GM23338 (cell line): ENCODE data around the gene KCNMA1. TPM values are rescaled to one million over a fixed set of nuclear protein-coding genes. Genes with fewer than 3 reads are reported as not detected.

Experiments
- ATAC-seq: fragments of 200-7000 bp; cut with Tn5 transposase; 3 replicates; pipeline ENCODE4 v1.9.1; 2020
- DNase-seq: peaks from one replicate; pipeline ENCODE4 v3.0.0-alpha.2; 2015; ENCODE audit warnings: low spot score
- H2AFZ ChIP-seq: fragments of 200-600 bp; sonication (generic); 2 replicates; pipeline ENCODE4 v1.8.0; 2016; ENCODE audit warnings: antibody characterized with exemption, mild to moderate bottlenecking, moderate library complexity
- H3F3A ChIP-seq: fragments of 200-600 bp; sonication (generic); replicated peaks from 2 replicates; pipeline ENCODE4 v1.8.0; 2017; ENCODE audit warnings: antibody characterized with exemption, mixed run types, low read depth
- H3K27ac ChIP-seq: fragments of 200-600 bp; sonication (generic); 2 replicates; pipeline ENCODE4 v1.6.1; 2016; ENCODE audit warnings: low read depth
- H3K27me3 ChIP-seq: fragments of 200-600 bp; sonication (generic); 2 replicates; pipeline ENCODE4 v1.8.0; 2016; ENCODE audit warnings: mild to moderate bottlenecking, mixed run types, moderate library complexity; ENCODE audit not compliant: insufficient read depth
- H3K36me3 ChIP-seq: fragments of 200-600 bp; sonication (generic); 2 replicates; pipeline ENCODE4 v1.8.0; 2016; ENCODE audit warnings: mild to moderate bottlenecking; ENCODE audit not compliant: insufficient read depth
- H3K4me1 ChIP-seq: fragments of 200-600 bp; sonication (generic); 2 replicates; pipeline ENCODE4 v1.8.0; 2016; ENCODE audit warnings: mild to moderate bottlenecking, moderate library complexity; ENCODE audit not compliant: insufficient read depth
- H3K4me2 ChIP-seq: fragments of 200-600 bp; sonication (generic); 2 replicates; pipeline ENCODE4 v1.7.1; 2017; ENCODE audit warnings: mixed run types
- H3K4me3 ChIP-seq: fragments of 200-600 bp; sonication (generic); 2 replicates; pipeline ENCODE4 v1.6.1; 2016; ENCODE audit warnings: mixed run types
- H3K79me2 ChIP-seq: fragments of 200-600 bp; sonication (generic); replicated peaks from 2 replicates; pipeline ENCODE4 v1.8.0; 2017; ENCODE audit warnings: mild to moderate bottlenecking; ENCODE audit not compliant: insufficient read depth
- H3K9me2 ChIP-seq: fragments of 200-600 bp; sonication (generic); 2 replicates; pipeline ENCODE4 v1.8.0; 2017; ENCODE audit not compliant: insufficient read depth
- H4K20me1 ChIP-seq: fragments of 200-600 bp; sonication (generic); replicated peaks from 2 replicates; pipeline ENCODE4 v1.8.0; 2017; ENCODE audit warnings: mild to moderate bottlenecking; ENCODE audit not compliant: insufficient read depth
- H3K27ac Mint-ChIP-seq: 2 replicates; pipeline ENCODE4 v1.8.0; 2020; ENCODE audit warnings: inconsistent platforms, mild to moderate bottlenecking, moderate library complexity, mixed read lengths
- H3K27me3 Mint-ChIP-seq: 3 replicates; pipeline ENCODE4 v1.8.0; 2022; ENCODE audit warnings: low read depth, mild to moderate bottlenecking, moderate library complexity, mixed read lengths, inconsistent platforms; ENCODE audit not compliant: insufficient read depth, poor library complexity
- H3K36me3 Mint-ChIP-seq: 3 replicates; pipeline ENCODE4 v1.8.0; 2021; ENCODE audit warnings: low read depth, mild to moderate bottlenecking, inconsistent platforms, moderate library complexity, mixed read lengths
- H3K4me1 Mint-ChIP-seq: 3 replicates; pipeline ENCODE4 v1.8.0; 2020; ENCODE audit warnings: mild to moderate bottlenecking, inconsistent platforms, mixed read lengths
- H3K4me3 Mint-ChIP-seq: 3 replicates; pipeline ENCODE4 v1.8.0; 2021; ENCODE audit warnings: moderate library complexity, mild to moderate bottlenecking, inconsistent platforms, mixed read lengths
- H3K9me3 Mint-ChIP-seq: 3 replicates; pipeline ENCODE4 v1.8.0; 2020; ENCODE audit warnings: moderate library complexity, mild to moderate bottlenecking, inconsistent platforms, mixed read lengths
- CTCF ChIP-seq, 2 experiments: fragments of 200-600 bp in 1 of 2; sonication (generic) in 1 of 2; conservative IDR thresholded peaks; 2 replicates each; pipeline versions ENCODE4 v1.5.1 to v1.6.1; 2016 to 2017; ENCODE audit warnings: antibody characterized with exemption in 2 of 2, low read depth in 2 of 2, mild to moderate bottlenecking in 2 of 2, moderate library complexity in 1 of 2
- EZH2 ChIP-seq: fragments of 200-600 bp; sonication (generic); IDR thresholded peaks from one replicate; pipeline ENCODE4 v1.8.0; 2017; ENCODE audit warnings: antibody characterized with exemption, mild to moderate bottlenecking, low read depth; ENCODE audit not compliant: unreplicated experiment
- EZH2phosphoT487 ChIP-seq: fragments of 200-600 bp; sonication (generic); IDR thresholded peaks from one replicate; pipeline ENCODE4 v1.8.1; 2018; ENCODE audit warnings: antibody characterized with exemption; ENCODE audit not compliant: unreplicated experiment
- JUNB ChIP-seq: IDR thresholded peaks from one replicate; pipeline ENCODE4 v1.6.1; 2016; ENCODE audit warnings: antibody characterized with exemption; ENCODE audit not compliant: unreplicated experiment
- NANOG ChIP-seq: IDR thresholded peaks from 2 replicates; pipeline ENCODE4 v1.6.1; 2016; ENCODE audit warnings: antibody characterized with exemption, borderline replicate concordance
- POLR2AphosphoS5 ChIP-seq: IDR thresholded peaks from 2 replicates; pipeline ENCODE4 v1.6.1; 2016; ENCODE audit warnings: antibody characterized with exemption, low read depth
- ZNF114 ChIP-seq: fragments of 250-450 bp; sonication (Bioruptor Pico); IDR thresholded peaks from 2 replicates; pipeline ENCODE4 v1.5.0; 2020; ENCODE audit warnings: mild to moderate bottlenecking, moderate library complexity
- ZNF331 ChIP-seq: fragments of 250-450 bp; sonication (Bioruptor Pico); IDR thresholded peaks from 2 replicates; pipeline ENCODE4 v1.5.0; 2020; ENCODE audit warnings: low read depth, mild to moderate bottlenecking, moderate library complexity
- polyA plus RNA-seq: library from polyadenylated mRNA; unstranded; fragments of >200 nt; fragmentation: Nextera tagmentation; extraction: Ambion mirVana; gene quantifications from 2 replicates; pipeline ENCODE4 v1.2.1, GENCODE V29; 2016
- total RNA-seq: library from RNA; depleted of rRNA; stranded (reverse); fragments of >200 nt; shearing (Covaris generic); gene quantifications from 2 replicates; pipeline ENCODE4 v1.2.3, GENCODE V29; 2014
- TF ChIP-seq, protein P1 (sequence below): fragments of 250-450 bp; sonication (Bioruptor Pico); IDR thresholded peaks from 2 replicates; pipeline ENCODE4 v1.5.0; 2020; ENCODE audit warnings: mild to moderate bottlenecking, moderate library complexity

Gene KCNMA1
- total and polyA plus RNA-seq, 2 experiments from 2014 or later: 8.2 to 9.0 TPM

DNA sequence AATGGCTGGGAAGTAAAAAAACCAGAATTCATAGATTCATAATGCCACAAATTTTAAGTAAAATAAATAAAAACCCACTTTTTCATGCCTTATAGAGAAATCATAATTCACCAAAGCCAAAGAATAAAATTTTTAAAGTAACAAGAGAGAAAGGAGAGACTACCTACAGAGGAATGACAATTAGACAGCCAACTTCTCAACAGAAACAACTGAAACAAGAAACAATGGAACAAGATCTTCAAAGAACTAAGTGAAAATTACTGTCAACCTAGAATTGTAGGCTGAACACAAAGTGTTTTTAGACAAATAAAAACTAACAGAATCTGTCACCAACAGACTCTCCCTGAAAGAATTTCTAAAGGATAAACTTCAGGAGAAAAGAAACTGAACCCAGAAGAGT, 15.6 kb upstream of the KCNMA1 start:
- H3K36me3 ChIP-seq: peaks cover 4% of the 10 kb centered on the region; the same call in 1 of the 2 replicates
- DNase-seq: no peak
- no peaks in the 10 kb centered on the region for H3F3A ChIP-seq
- H3K4me3 ChIP-seq: no peak overlapping the region
- Mint-ChIP-seq H3K36me3 (peaks cover 18% of the 10 kb centered on the region; the same call in 2 of the 3 replicates), H3K4me1 (peaks cover 23% of the 10 kb centered on the region), H3K4me3 (no peak overlapping the region), H3K27ac (no peak overlapping the region), H3K27me3 (peaks cover 2% of the 10 kb centered on the region), H3K9me3 (peaks cover 22% of the 10 kb centered on the region)
- no peaks in the 10 kb centered on the region for H3K27me3 ChIP-seq
- no peaks in the 10 kb centered on the region for H4K20me1 ChIP-seq
- no peak overlapping the region for H3K4me2 ChIP-seq
- no peak overlapping the region for H3K27ac ChIP-seq
- TF ChIP-seq ZNF114 (CRISPR knock-in tag) (no peak), JUNB (no peak), ZNF331 (CRISPR knock-in tag) (no peak), POLR2AphosphoS5 (no peak), EZH2phosphoT487 (no peak), EZH2 (no peak), NANOG (no peak), CTCF (conservative IDR thresholded peaks at IDR 0.05; ENCODE audit: low read depth in 2 of 2) (no peak)
- TF ChIP-seq, protein P1, sequence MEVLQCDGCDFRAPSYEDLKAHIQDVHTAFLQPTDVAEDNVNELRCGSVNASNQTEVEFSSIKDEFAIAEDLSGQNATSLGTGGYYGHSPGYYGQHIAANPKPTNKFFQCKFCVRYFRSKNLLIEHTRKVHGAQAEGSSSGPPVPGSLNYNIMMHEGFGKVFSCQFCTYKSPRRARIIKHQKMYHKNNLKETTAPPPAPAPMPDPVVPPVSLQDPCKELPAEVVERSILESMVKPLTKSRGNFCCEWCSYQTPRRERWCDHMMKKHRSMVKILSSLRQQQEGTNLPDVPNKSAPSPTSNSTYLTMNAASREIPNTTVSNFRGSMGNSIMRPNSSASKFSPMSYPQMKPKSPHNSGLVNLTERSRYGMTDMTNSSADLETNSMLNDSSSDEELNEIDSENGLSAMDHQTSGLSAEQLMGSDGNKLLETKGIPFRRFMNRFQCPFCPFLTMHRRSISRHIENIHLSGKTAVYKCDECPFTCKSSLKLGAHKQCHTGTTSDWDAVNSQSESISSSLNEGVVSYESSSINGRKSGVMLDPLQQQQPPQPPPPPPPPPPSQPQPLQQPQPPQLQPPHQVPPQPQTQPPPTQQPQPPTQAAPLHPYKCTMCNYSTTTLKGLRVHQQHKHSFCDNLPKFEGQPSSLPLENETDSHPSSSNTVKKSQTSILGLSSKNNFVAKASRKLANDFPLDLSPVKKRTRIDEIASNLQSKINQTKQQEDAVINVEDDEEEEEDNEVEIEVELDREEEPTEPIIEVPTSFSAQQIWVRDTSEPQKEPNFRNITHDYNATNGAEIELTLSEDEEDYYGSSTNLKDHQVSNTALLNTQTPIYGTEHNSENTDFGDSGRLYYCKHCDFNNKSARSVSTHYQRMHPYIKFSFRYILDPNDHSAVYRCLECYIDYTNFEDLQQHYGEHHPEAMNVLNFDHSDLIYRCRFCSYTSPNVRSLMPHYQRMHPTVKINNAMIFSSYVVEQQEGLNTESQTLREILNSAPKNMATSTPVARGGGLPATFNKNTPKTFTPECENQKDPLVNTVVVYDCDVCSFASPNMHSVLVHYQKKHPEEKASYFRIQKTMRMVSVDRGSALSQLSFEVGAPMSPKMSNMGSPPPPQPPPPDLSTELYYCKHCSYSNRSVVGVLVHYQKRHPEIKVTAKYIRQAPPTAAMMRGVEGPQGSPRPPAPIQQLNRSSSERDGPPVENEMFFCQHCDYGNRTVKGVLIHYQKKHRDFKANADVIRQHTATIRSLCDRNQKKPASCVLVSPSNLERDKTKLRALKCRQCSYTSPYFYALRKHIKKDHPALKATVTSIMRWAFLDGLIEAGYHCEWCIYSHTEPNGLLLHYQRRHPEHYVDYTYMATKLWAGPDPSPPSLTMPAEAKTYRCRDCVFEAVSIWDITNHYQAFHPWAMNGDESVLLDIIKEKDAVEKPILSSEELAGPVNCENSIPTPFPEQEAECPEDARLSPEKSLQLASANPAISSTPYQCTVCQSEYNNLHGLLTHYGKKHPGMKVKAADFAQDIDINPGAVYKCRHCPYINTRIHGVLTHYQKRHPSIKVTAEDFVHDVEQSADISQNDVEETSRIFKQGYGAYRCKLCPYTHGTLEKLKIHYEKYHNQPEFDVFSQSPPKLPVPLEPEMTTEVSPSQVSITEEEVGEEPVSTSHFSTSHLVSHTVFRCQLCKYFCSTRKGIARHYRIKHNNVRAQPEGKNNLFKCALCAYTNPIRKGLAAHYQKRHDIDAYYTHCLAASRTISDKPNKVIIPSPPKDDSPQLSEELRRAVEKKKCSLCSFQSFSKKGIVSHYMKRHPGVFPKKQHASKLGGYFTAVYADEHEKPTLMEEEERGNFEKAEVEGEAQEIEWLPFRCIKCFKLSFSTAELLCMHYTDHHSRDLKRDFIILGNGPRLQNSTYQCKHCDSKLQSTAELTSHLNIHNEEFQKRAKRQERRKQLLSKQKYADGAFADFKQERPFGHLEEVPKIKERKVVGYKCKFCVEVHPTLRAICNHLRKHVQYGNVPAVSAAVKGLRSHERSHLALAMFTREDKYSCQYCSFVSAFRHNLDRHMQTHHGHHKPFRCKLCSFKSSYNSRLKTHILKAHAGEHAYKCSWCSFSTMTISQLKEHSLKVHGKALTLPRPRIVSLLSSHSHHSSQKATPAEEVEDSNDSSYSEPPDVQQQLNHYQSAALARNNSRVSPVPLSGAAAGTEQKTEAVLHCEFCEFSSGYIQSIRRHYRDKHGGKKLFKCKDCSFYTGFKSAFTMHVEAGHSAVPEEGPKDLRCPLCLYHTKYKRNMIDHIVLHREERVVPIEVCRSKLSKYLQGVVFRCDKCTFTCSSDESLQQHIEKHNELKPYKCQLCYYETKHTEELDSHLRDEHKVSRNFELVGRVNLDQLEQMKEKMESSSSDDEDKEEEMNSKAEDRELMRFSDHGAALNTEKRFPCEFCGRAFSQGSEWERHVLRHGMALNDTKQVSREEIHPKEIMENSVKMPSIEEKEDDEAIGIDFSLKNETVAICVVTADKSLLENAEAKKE (CRISPR knock-in tag): no peak
- H3K79me2 ChIP-seq: no peaks in the 10 kb centered on the region
- no peaks in the 10 kb centered on the region for H3K9me2 ChIP-seq
- ATAC-seq: no peak
- H2AFZ ChIP-seq: no peak overlapping the region
- H3K4me1 ChIP-seq: peaks cover 27% of the 10 kb centered on the region
